Measurements from ENCODE around the gene TLK2.

DNA sequence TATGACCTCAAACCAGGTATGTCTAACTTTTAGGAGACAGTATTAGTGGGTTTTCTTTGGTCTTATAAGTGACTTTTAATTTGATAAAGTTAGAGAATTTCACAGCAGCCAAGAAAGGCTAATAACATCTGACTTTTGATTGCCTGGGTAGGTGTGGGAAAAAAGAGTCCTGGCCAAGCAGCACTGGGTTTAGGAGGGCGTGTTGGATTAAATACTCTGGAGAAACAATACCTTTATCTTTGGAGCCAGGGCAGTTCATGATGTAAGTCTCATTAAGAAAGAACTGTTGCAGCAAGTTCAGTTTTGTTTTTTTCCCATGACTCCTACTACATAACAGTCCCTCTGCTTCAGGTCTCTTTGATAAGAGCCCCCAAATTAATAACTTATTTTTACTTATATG is 122.2 kb downstream of the TLK2 start:
- TF ChIP-seq, protein P1, sequence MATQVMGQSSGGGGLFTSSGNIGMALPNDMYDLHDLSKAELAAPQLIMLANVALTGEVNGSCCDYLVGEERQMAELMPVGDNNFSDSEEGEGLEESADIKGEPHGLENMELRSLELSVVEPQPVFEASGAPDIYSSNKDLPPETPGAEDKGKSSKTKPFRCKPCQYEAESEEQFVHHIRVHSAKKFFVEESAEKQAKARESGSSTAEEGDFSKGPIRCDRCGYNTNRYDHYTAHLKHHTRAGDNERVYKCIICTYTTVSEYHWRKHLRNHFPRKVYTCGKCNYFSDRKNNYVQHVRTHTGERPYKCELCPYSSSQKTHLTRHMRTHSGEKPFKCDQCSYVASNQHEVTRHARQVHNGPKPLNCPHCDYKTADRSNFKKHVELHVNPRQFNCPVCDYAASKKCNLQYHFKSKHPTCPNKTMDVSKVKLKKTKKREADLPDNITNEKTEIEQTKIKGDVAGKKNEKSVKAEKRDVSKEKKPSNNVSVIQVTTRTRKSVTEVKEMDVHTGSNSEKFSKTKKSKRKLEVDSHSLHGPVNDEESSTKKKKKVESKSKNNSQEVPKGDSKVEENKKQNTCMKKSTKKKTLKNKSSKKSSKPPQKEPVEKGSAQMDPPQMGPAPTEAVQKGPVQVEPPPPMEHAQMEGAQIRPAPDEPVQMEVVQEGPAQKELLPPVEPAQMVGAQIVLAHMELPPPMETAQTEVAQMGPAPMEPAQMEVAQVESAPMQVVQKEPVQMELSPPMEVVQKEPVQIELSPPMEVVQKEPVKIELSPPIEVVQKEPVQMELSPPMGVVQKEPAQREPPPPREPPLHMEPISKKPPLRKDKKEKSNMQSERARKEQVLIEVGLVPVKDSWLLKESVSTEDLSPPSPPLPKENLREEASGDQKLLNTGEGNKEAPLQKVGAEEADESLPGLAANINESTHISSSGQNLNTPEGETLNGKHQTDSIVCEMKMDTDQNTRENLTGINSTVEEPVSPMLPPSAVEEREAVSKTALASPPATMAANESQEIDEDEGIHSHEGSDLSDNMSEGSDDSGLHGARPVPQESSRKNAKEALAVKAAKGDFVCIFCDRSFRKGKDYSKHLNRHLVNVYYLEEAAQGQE (IDR thresholded peaks at IDR 0.05; ENCODE audit: insufficient read depth in 1 of 2, low read depth in 2 of 2, low read length in 2 of 2): no peak
- TF ChIP-seq SIN3A (IDR thresholded peaks at IDR 0.05; ENCODE audit: borderline replicate concordance, insufficient read depth, low read length): no peak
- TF ChIP-seq POLR2AphosphoS5 (IDR thresholded peaks at IDR 0.05; ENCODE audit: low read depth, low read length): no peak
- no peak for TF ChIP-seq FOXP2 (optimal IDR thresholded peaks at IDR 0.05; ENCODE audit: borderline replicate concordance, extremely low read depth, extremely low read length, insufficient read depth)
- no peak for TF ChIP-seq TAF1 (IDR thresholded peaks at IDR 0.05; ENCODE audit: borderline replicate concordance, insufficient read depth, low read length)

Measured in PFSK-1 (cell line).